Hepatocyte (in vitro differentiated cells): ENCODE results near the gene HOXC11.

Experiments used
- CTCF ChIP-seq: fragments of 200-600 bp; sonication (generic); IDR thresholded peaks from 2 replicates; pipeline ENCODE4 v1.5.1; 2016; ENCODE audit warnings: antibody characterized with exemption, mild to moderate bottlenecking; ENCODE audit not compliant: poor library complexity
- EZH2 ChIP-seq: fragments of 200-600 bp; sonication (generic); IDR thresholded peaks from 2 replicates; pipeline ENCODE4 v1.6.1; 2016; ENCODE audit warnings: antibody characterized with exemption, mild to moderate bottlenecking, borderline replicate concordance

- TF ChIP-seq EZH2, result no peak
- no peak for TF ChIP-seq CTCF
These were observed 8.0 kb downstream of the HOXC11 start for GRCh38 chr12:53980802-53981496.
